Skeletal muscle satellite cell (primary cell): ENCODE data around the gene SORT1.

Source experiments
- H3K27me3 ChIP-seq: 2 replicates; pipeline ENCODE4 v1.7.0; 2013; ENCODE audit warnings: low read length; ENCODE audit not compliant: control insufficient read depth, insufficient read depth
- H3K36me3 ChIP-seq: 2 replicates; pipeline ENCODE4 v1.7.0; 2013; ENCODE audit warnings: mild to moderate bottlenecking, control low read depth, low read length; ENCODE audit not compliant: insufficient read depth
- H3K4me1 ChIP-seq: 2 replicates; pipeline ENCODE4 v1.7.0; 2013; ENCODE audit warnings: low read length; ENCODE audit not compliant: control insufficient read depth, insufficient read depth
- H3K4me2 ChIP-seq: 2 replicates; pipeline ENCODE4 v1.7.0; 2013; ENCODE audit warnings: mild to moderate bottlenecking, low read length
- H3K4me3 ChIP-seq: 2 replicates; pipeline ENCODE4 v1.7.0; 2013; ENCODE audit warnings: low read length
- H3K9ac ChIP-seq: 2 replicates; pipeline ENCODE4 v1.7.0; 2013; ENCODE audit warnings: mild to moderate bottlenecking, low read depth, low read length, moderate library complexity
- H3K9me3 ChIP-seq: replicated peaks from 2 replicates; pipeline ENCODE4 v1.7.0; 2013; ENCODE audit warnings: mild to moderate bottlenecking, control low read depth, low read length

SORT1 gene

DNA sequence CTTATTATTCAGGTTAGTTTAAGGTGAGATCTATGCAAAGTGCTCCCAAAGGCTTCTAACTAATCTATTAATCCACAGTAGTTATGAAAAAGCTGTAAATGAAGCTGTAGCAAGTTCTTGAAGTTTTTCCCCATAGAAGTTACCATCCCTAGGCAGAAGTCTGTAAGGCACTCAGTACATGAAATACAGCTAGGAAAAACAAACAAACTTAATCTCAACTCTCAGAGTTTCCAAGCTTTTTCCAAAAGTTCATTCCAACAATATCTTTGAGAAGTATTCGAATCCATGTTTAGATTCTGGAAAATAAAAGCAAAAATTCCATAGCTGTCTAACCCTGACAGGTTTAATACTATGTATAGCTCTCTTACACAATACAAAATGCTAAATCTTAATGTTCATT is 41.2 kb downstream of the SORT1 start:
- Histone ChIP-seq H3K4me2 (no peak overlapping the region), H3K36me3 (peaks cover 9% of the 10 kb centered on the region), H3K27me3 (no peaks in the 10 kb centered on the region), H3K4me3 (no peak overlapping the region), H3K9me3 (no peaks in the 10 kb centered on the region), H3K4me1 (peaks cover 6% of the 10 kb centered on the region), H3K9ac (no peak overlapping the region)

GRCh38 chr1:109354929-109355328 is 42.8 kb downstream of the SORT1 start:
- H3K4me3 ChIP-seq = no peak overlapping the region
- no peak overlapping the region for H3K4me2 ChIP-seq
- no peaks in the 10 kb centered on the region for H3K4me1 ChIP-seq
- H3K27me3 ChIP-seq = no peaks in the 10 kb centered on the region
- H3K9me3 ChIP-seq = no peaks in the 10 kb centered on the region
- H3K9ac ChIP-seq = no peak overlapping the region
- peaks cover 25% of the 10 kb centered on the region for H3K36me3 ChIP-seq

DNA sequence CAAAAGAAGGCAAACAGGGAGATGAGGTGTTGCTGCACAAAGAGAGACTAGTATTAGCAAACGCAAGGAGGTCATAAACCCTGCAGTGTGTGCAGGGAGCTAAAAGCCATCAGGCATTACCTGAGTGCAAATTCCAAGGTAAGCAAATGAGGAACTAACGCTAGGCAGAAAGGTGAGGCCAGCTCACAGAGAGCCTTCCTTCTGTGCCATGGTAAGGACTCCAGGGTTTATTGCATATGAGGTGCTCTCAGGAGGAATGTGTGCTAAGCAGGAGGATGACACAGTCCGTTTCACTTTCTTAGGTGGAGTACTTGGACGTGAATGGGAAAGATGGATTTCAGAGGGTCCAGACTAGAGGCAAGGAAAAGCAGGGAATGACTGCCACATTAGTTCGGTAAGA is 46.3 kb downstream of the SORT1 start:
- no peak overlapping the region for H3K9ac ChIP-seq
- H3K4me2 ChIP-seq = no peak overlapping the region
- H3K4me1 ChIP-seq = no peaks in the 10 kb centered on the region
- no peaks in the 10 kb centered on the region for H3K9me3 ChIP-seq
- peaks cover 40% of the 10 kb centered on the region for H3K36me3 ChIP-seq
- no peak overlapping the region for H3K4me3 ChIP-seq
- no peaks in the 10 kb centered on the region for H3K27me3 ChIP-seq

DNA sequence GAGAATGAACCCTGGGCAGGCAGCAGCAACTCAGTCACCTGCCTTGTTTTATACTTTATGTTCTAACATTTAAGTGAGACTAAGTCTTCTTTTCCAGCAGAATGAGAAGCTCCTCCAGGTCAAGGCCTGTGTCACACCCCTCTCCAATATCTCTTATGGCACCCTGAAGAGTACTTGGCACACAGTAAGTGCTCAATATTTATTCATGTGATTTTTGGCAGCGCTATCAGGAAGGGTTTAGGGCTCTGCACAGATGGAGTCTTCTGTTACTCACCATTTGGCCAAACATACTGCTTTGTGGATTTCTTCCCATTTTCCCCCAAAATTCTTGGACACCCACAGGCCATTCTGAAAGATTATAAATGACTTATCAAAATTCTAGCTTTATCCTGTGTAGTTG is 47.1 kb downstream of the SORT1 start:
- H3K4me1 ChIP-seq = no peaks in the 10 kb centered on the region
- H3K9ac ChIP-seq = no peak overlapping the region
- no peaks in the 10 kb centered on the region for H3K27me3 ChIP-seq
- no peak overlapping the region for H3K4me2 ChIP-seq
- no peaks in the 10 kb centered on the region for H3K9me3 ChIP-seq
- H3K36me3 ChIP-seq = peaks cover 41% of the 10 kb centered on the region
- no peak overlapping the region for H3K4me3 ChIP-seq

GRCh38 chr1:109350182-109350581 is 47.5 kb downstream of the SORT1 start:
- H3K4me3 ChIP-seq = no peak overlapping the region
- H3K36me3 ChIP-seq = peaks cover 45% of the 10 kb centered on the region
- H3K4me1 ChIP-seq = no peaks in the 10 kb centered on the region
- no peak overlapping the region for H3K9ac ChIP-seq
- no peaks in the 10 kb centered on the region for H3K27me3 ChIP-seq
- no peak overlapping the region for H3K4me2 ChIP-seq
- H3K9me3 ChIP-seq = no peaks in the 10 kb centered on the region

DNA sequence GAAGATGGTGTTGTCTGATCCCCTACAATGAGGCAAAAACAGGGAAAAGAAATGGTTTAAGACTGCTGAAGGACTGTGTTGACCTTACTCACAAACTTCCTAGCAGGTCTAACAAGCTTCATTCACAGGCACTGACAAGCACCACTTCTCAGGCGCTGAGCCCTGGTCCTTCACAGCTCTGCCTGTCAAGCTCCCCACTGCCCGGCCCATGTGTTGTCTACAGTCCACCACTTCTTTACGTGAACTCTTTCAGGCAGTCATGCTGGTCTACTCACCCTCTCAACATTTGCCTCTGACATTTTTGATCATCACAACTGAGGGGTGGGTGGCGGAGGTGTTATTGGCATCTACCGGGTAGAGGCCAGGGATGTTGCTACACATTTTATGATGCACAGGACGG is 50.2 kb downstream of the SORT1 start:
- H3K9me3 ChIP-seq = no peaks in the 10 kb centered on the region
- H3K4me2 ChIP-seq = no peak overlapping the region
- H3K4me1 ChIP-seq = no peaks in the 10 kb centered on the region
- no peak overlapping the region for H3K9ac ChIP-seq
- H3K4me3 ChIP-seq = no peak overlapping the region
- H3K27me3 ChIP-seq = no peaks in the 10 kb centered on the region
- H3K36me3 ChIP-seq = peaks cover 53% of the 10 kb centered on the region

DNA sequence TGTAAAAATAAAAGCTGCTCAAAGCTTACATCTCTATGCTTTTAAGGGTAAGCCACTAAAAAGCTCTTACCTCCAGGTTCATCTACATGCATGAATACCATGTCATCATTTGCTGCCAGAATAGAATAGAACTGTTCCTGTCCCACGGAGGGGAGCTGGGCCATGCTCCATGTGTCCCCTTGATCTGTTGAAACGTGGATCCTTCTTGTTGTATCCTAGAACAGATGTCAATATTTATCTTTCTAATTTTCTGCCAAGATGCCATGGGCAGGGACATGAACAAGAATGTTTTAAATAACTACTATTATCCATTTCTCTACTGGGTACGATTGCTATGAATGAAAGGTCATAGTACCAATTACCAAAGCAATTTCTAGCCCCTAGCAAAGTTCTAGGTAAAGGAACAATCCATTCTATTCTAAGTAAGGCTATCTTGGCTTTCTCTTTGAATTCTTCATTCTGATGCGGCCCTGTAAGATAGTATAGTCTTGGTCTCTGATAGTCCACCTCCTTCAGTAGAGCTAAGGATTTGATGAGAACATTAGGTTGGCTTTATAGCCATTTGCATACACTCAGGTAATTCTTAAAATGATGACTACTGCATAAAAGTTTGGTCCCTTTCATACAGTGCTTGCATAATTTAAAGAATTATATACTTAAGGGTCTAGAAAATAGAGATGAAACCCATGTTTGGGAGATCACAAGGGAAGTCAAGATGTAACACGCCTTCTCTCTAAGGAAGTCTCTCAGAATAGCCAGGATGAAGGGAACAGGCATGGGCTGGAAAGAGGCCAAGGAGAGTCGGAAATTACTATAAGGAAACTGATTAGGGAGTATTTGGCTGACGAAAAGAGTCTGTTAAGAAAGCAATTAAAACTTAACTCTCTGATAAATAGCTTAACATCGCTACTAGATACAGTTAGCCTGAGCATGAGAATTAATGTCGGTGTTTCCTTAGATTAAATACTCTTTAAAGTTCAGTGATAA is 55.5 kb downstream of the SORT1 start:
- no peaks in the 10 kb centered on the region for H3K27me3 ChIP-seq
- no peak overlapping the region for H3K4me2 ChIP-seq
- no peak overlapping the region for H3K4me3 ChIP-seq
- no peaks in the 10 kb centered on the region for H3K4me1 ChIP-seq
- H3K36me3 ChIP-seq = peaks cover 50% of the 10 kb centered on the region
- H3K9me3 ChIP-seq = no peaks in the 10 kb centered on the region
- H3K9ac ChIP-seq = no peak overlapping the region

- H3K4me2 ChIP-seq = no peak overlapping the region
- no peak overlapping the region for H3K4me3 ChIP-seq
- no peaks in the 10 kb centered on the region for H3K4me1 ChIP-seq
- no peaks in the 10 kb centered on the region for H3K9me3 ChIP-seq
- no peaks in the 10 kb centered on the region for H3K27me3 ChIP-seq
- peaks cover 57% of the 10 kb centered on the region for H3K36me3 ChIP-seq
- no peak overlapping the region for H3K9ac ChIP-seq
These were observed 59.1 kb downstream of the SORT1 start for GRCh38 chr1:109338608-109339007.

DNA sequence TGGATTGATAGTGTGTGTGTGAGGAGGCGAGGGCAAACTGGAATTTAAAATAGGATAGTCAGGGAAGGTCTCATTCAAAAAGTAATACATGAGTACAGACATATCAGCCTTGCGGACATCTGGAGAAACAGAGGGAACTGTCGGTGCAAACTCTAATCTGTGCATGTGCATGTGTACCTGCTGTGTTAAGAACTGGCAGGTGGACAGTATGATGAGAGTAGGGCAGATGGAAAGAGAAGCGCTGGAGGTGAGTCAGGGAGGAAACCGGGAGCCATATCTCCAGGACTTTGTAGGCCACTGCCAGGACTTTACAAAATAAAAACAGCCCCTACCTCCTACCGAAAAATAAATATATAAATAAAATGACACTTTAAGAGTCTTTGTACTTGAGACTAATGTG is 59.6 kb downstream of the SORT1 start:
- Histone ChIP-seq H3K4me3 (no peak overlapping the region), H3K9ac (no peak overlapping the region), H3K27me3 (no peaks in the 10 kb centered on the region), H3K36me3 (peaks cover 56% of the 10 kb centered on the region), H3K4me1 (no peaks in the 10 kb centered on the region), H3K9me3 (no peaks in the 10 kb centered on the region), H3K4me2 (no peak overlapping the region)

DNA sequence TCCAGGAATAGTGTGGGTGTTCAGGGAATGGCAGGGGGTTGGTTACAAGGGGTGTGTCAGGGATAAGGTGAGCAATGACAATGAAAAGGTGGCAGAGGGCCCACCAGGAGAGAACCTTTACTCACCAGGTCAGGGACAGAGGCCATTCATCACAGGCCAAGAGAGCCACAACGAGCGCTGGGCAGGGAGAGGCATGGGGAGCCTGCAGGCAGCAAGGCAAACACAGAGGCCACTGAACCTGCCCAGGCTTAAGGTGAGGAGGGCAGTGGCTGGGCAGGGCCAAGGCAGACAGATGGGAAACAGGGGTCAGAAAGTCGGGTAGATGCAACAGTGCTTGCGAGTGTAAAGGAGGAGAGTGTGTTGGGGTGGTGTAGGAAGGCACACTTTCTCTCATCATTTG is 62.6 kb downstream of the SORT1 start:
- Histone ChIP-seq H3K9me3 (peaks cover 6% of the 10 kb centered on the region), H3K9ac (no peak overlapping the region), H3K4me1 (no peaks in the 10 kb centered on the region), H3K4me3 (no peak overlapping the region), H3K36me3 (peaks cover 51% of the 10 kb centered on the region), H3K27me3 (no peaks in the 10 kb centered on the region), H3K4me2 (no peak overlapping the region)

- H3K36me3 ChIP-seq = peaks cover 54% of the 10 kb centered on the region
- no peak overlapping the region for H3K4me3 ChIP-seq
- H3K27me3 ChIP-seq = no peaks in the 10 kb centered on the region
- no peaks in the 10 kb centered on the region for H3K4me1 ChIP-seq
- no peak overlapping the region for H3K9ac ChIP-seq
- H3K9me3 ChIP-seq = peaks cover 6% of the 10 kb centered on the region
- H3K4me2 ChIP-seq = no peak overlapping the region
These were observed 66.6 kb downstream of the SORT1 start for GRCh38 chr1:109331113-109331512.

- Histone ChIP-seq H3K4me1 (no peaks in the 10 kb centered on the region), H3K4me3 (no peak overlapping the region), H3K36me3 (peaks cover 42% of the 10 kb centered on the region), H3K4me2 (no peak overlapping the region), H3K9me3 (peaks cover 6% of the 10 kb centered on the region), H3K9ac (no peak overlapping the region), H3K27me3 (no peaks in the 10 kb centered on the region)
These were observed 70.4 kb downstream of the SORT1 start for GRCh38 chr1:109327285-109327684.
